Adrenal gland (tissue), 5 donors: ENCODE results near the gene RBPJ.

ENCODE experiments used
- POLR2A ChIP-seq, 2 donors: fragments of 450-650 bp; IDR thresholded peaks; one replicate each; pipeline ENCODE4 v1.6.1; 2017; ENCODE audit warnings: antibody characterized with exemption in 2 of 2, mild to moderate bottlenecking in 2 of 2, moderate library complexity in 1 of 2
- TF ChIP-seq, protein P1 (sequence below), 6 experiments: fragments of 450-650 bp in 4 of 6; fragments of 200-600 bp in 2 of 6; sonication (generic) in 1 of 6; IDR thresholded peaks; 1 replicate in 5 of 6; 2 replicates in 1 of 6; pipeline versions ENCODE4 v1.5.1 to v1.8.0; 2016 to 2021; ENCODE audit warnings: antibody characterized with exemption in 6 of 6, mild to moderate bottlenecking in 2 of 6, moderate library complexity in 1 of 6
- donor health status: DM: no; HTN: no; CAD: no.

DNA sequence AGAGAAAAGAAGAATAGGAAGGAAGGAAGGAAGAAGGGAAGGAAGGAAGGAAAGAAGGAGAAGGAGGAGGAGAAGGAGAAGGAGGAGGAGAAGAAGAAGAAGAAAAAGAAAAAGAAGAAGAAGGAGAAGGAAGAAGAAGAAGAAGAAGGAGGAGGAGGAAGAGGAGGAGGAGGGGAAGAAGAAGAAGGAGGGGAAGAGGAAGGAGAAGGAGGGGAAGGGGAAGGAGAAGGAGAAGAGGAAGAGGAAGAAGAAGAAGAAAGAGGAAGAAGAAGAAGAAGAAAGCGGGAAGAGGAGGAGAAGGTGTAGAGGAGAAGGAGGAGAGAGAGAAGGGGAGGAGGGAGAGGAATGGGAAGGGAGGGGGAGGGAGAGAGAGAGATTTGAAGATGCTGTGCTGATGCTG lies 146.9 kb downstream of the RBPJ start:
- TF ChIP-seq, protein P1, sequence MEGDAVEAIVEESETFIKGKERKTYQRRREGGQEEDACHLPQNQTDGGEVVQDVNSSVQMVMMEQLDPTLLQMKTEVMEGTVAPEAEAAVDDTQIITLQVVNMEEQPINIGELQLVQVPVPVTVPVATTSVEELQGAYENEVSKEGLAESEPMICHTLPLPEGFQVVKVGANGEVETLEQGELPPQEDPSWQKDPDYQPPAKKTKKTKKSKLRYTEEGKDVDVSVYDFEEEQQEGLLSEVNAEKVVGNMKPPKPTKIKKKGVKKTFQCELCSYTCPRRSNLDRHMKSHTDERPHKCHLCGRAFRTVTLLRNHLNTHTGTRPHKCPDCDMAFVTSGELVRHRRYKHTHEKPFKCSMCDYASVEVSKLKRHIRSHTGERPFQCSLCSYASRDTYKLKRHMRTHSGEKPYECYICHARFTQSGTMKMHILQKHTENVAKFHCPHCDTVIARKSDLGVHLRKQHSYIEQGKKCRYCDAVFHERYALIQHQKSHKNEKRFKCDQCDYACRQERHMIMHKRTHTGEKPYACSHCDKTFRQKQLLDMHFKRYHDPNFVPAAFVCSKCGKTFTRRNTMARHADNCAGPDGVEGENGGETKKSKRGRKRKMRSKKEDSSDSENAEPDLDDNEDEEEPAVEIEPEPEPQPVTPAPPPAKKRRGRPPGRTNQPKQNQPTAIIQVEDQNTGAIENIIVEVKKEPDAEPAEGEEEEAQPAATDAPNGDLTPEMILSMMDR (IDR thresholded peaks at IDR 0.05), result no peak
- no peak for TF ChIP-seq POLR2A (IDR thresholded peaks at IDR 0.05)
